GM06990 (cell line): ENCODE measurements around the gene SVOP.

Experiments used
- DNase-seq: peaks from one replicate; pipeline ENCODE4 v3.0.0-alpha.2; 2011; ENCODE audit not compliant: insufficient read length; ENCODE audit errors: extremely low read depth
- H3K27me3 ChIP-seq: replicated peaks from 2 replicates; pipeline ENCODE4 v1.6.0; 2011; ENCODE audit warnings: low read length; ENCODE audit not compliant: control insufficient read depth, insufficient read depth
- H3K36me3 ChIP-seq: 2 replicates; pipeline ENCODE4 v1.5.1; 2011; ENCODE audit warnings: low read length; ENCODE audit not compliant: control insufficient read depth, insufficient read depth
- H3K4me3 ChIP-seq: replicated peaks from 2 replicates; pipeline ENCODE4 v1.5.1; 2011; ENCODE audit warnings: low read depth, mild to moderate bottlenecking, control low read depth, low read length
- CTCF ChIP-seq: IDR thresholded peaks from 2 replicates; pipeline ENCODE4 v1.5.1; 2011; ENCODE audit warnings: low read length, control low read depth, mild to moderate bottlenecking, inconsistent platforms; ENCODE audit not compliant: insufficient read depth, poor library complexity, severe bottlenecking

The SVOP gene

DNA sequence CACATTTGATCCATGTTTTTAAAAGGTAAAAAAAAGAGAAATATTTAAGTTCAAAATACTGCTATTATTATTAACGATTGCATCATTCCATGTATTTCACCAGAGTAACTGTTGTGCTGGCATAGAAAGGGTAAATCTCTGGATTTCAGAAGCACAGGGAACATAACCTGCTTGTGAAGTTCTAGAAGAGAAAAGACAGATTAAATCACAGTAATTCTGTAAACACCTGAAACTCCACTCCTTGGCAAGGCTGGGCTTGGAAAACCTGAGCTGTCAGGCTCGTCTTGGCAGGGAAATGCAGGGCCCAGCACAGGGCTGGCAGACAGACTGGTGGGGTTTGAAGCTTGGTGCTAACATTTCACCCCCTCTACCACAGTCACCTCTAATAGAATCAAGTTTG, 35.1 kb downstream of the SVOP start:
- H3K36me3 ChIP-seq: no peaks in the 10 kb centered on the region
- no peak for TF ChIP-seq CTCF
- H3K4me3 ChIP-seq: no peak overlapping the region
- no peaks in the 10 kb centered on the region for H3K27me3 ChIP-seq
- no peak for DNase-seq

DNA sequence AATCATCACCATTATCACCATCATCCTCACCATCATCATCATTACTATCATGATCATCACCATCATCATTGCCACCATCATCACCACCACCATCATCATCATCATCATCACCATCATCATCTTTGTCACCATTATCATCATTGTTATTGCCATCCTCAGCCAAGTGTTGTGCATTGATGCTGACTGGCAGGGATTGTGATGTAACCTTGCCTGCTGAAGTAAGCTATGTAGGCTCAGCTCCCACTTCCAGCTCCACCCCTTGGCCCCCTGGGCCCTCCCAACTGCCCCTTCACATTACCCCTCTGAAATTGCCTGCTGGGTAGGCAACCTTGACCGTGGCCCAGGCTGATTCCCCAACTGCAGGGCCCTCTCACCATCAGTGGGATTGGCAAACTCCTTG, 37.6 kb downstream of the SVOP start:
- no peak for TF ChIP-seq CTCF
- Histone ChIP-seq H3K4me3 (no peak overlapping the region), H3K36me3 (no peaks in the 10 kb centered on the region), H3K27me3 (no peaks in the 10 kb centered on the region)
- DNase-seq: no peak

DNA sequence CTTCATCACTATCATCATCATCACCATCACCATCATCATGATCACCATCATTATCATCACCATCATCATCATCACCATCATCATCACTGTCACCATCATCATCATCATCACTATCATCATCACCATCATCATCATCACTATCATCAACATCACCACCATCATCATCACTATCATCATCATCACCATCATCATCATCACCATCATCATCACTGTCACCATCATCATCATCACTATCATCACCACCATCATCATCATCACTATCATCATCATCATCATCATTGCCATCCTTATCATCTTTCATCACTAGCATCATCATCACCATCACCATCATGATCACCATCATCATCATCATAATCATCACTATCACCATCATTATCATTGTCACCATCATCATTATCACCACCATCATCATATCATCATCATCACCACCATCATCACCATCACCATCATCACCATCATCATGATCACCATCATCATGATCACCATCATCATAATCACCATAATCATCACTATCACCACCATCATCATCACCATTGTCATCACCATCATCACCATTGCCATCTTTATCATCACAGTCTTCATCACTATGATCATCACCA, 38.1 kb downstream of the SVOP start:
- TF ChIP-seq CTCF: no peak
- H3K36me3 ChIP-seq: no peaks in the 10 kb centered on the region
- H3K4me3 ChIP-seq: no peak overlapping the region
- H3K27me3 ChIP-seq: no peaks in the 10 kb centered on the region
- DNase-seq: no peak

DNA sequence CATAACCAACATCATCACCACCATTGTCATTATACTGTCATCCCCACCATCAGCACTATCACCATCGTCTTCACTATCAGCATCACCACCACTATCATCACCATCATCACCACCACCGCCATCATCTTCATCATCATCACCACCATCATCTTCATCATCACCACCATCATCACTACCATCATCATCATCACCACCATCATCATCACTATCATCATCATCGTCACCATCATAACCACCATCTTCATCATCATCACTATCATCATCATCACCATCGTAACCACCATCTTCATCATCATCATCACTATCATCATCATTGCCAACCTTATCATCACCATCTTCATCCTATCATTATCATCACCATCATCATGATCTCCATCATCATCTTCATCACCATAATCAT, 39.0 kb downstream of the SVOP start:
- no peak for DNase-seq
- TF ChIP-seq CTCF: no peak
- Histone ChIP-seq H3K4me3 (no peak overlapping the region), H3K36me3 (no peaks in the 10 kb centered on the region), H3K27me3 (peaks cover 1% of the 10 kb centered on the region; the same call in 1 of the 2 replicates)

DNA sequence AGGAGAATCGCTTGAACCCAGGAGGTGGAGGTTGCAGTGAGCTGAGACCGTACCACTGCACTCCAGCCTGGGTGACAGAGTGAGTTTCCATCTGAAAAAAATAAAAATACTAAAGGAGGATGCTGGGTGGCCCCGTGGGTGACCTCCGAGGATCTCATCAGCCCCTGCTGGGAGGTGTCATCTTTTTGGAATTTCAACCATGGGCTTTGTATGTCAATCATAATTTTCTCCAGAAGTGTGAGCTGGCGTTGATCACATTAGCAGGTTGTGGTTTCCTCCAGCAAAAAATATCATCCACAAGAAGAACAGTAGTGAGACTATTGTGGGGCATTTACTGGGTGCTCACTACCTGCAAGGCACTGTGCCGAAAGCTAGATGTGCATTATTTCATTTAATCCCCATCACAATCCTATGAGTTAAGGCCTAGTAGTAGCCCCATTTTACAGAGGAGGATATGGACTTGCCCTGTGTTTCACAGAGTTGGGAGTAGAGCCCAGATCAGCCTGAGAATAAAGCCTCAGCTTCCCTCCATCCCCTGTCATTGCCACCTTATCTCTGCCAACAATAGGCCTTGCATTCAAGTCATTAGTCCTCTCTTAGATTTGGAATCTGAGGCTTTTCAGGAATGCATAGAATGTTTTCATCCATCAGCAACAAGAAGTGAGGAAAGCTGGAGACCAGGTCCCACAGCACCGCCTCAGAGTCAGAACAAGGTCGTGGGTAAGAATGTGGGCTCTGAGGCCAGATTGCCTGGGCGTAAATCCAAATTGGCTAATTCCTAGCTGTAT, 39.8 kb downstream of the SVOP start:
- TF ChIP-seq CTCF: no peak
- DNase-seq: no peak
- Histone ChIP-seq H3K36me3 (no peaks in the 10 kb centered on the region), H3K27me3 (peaks cover 1% of the 10 kb centered on the region; the same call in 1 of the 2 replicates), H3K4me3 (no peak overlapping the region)
